Amniotic epithelial cell (primary cell): ENCODE measurements around the gene SORD.
"Not testable (repeated sequence)": the region's sequence is repeated elsewhere in the genome, so short reads cannot be mapped to it uniquely, and the experiment has no call there.

Source experiments
- DNase-seq: peaks from one replicate; pipeline ENCODE4 v3.0.0-alpha.2; 2010; ENCODE audit warnings: low read depth

SORD gene

GRCh38 chr15:45097466-45097865 lies 74.5 kb downstream of the SORD start:
- no peak for DNase-seq

GRCh38 chr15:45099549-45100165 lies 76.7 kb downstream of the SORD start:
- DNase-seq = no peak

- DNase-seq = no peak
Measured at GRCh38 chr15:45100884-45101625, 78.1 kb downstream of the SORD start.

- DNase-seq = no peak
Measured at GRCh38 chr15:45101749-45102148, 78.8 kb downstream of the SORD start.

- DNase-seq = no peak
Measured at GRCh38 chr15:45102226-45102625, 79.2 kb downstream of the SORD start.

GRCh38 chr15:45104170-45104569 lies 81.2 kb downstream of the SORD start:
- not testable (repeated sequence) for DNase-seq

GRCh38 chr15:45105586-45105985 lies 82.6 kb downstream of the SORD start:
- no peak for DNase-seq

- DNase-seq = no peak
Measured at GRCh38 chr15:45106002-45106790, 83.2 kb downstream of the SORD start.

- DNase-seq = no peak
Measured at GRCh38 chr15:45107941-45108630, 85.1 kb downstream of the SORD start.

GRCh38 chr15:45110256-45110820 lies 87.3 kb downstream of the SORD start:
- no peak for DNase-seq

- no peak for DNase-seq
Measured at GRCh38 chr15:45111390-45112142, 88.6 kb downstream of the SORD start.

- no peak for DNase-seq
Measured at GRCh38 chr15:45112143-45112590, 89.2 kb downstream of the SORD start.

GRCh38 chr15:45112591-45113379 lies 89.8 kb downstream of the SORD start:
- no peak for DNase-seq

GRCh38 chr15:45113380-45113990 lies 90.5 kb downstream of the SORD start:
- DNase-seq = no peak

- no peak for DNase-seq
Measured at GRCh38 chr15:45114076-45114750, 91.2 kb downstream of the SORD start, which contains the start of the genes DUOX2 and DUOXA2. DUOX2 (minus strand) TSS chr15:45114172; CDS start chr15:45113411, 761 bp downstream. DUOXA2 (plus strand) TSS chr15:45114326; CDS start chr15:45114606, 280 bp downstream.

GRCh38 chr15:45114751-45115085 lies 91.7 kb downstream of the SORD start:
- DNase-seq = no peak

- no peak for DNase-seq
Measured at GRCh38 chr15:45115312-45115820, 92.4 kb downstream of the SORD start.

- DNase-seq = no peak
Measured at GRCh38 chr15:45116006-45116481, 93.0 kb downstream of the SORD start.
